HepG2 (cell line): ENCODE results near the gene TRIM15. TPM values are rescaled to one million over a fixed set of nuclear protein-coding genes. Genes with fewer than 3 reads are reported as not detected.
A peak's percentile ranks its signal among the peaks of the same experiment; 100 is the strongest.

Experiments
- AGO2 ChIP-seq: fragments of 200-400 bp; formaldehyde crosslinking; optimal IDR thresholded peaks from 2 replicates; pipeline ENCODE3; 2017; ENCODE audit warnings: mild to moderate bottlenecking, low read depth, low read length, moderate library complexity
- ETS1 ChIP-seq: sonication (generic); formaldehyde crosslinking; IDR thresholded peaks from 2 replicates; pipeline ENCODE4 v1.4.0; 2020; ENCODE audit warnings: missing genetic modification reagents
- IKZF5 ChIP-seq: IDR thresholded peaks from 2 replicates; pipeline ENCODE4 v1.6.1; 2018; ENCODE audit warnings: missing genetic modification reagents, mild to moderate bottlenecking, missing compliant biosample characterization
- MYC ChIP-seq: sonication (generic); formaldehyde crosslinking; IDR thresholded peaks from 2 replicates; pipeline ENCODE4 v1.9.0; 2021; ENCODE audit warnings: missing genetic modification reagents, borderline replicate concordance
- NCOA1 ChIP-seq: sonication (generic); formaldehyde crosslinking; IDR thresholded peaks from 2 replicates; pipeline ENCODE4 v1.9.0; 2021; ENCODE audit warnings: missing genetic modification reagents
- ZNF687 ChIP-seq: sonication (generic); formaldehyde crosslinking; IDR thresholded peaks from 2 replicates; pipeline ENCODE4 v1.5.1; 2020; ENCODE audit warnings: mild to moderate bottlenecking, missing genetic modification reagents, moderate library complexity
- ZNF891 ChIP-seq: sonication (generic); formaldehyde crosslinking; IDR thresholded peaks from 2 replicates; pipeline ENCODE4 v1.5.0; 2020; ENCODE audit warnings: mild to moderate bottlenecking, missing genetic modification reagents
- polyA plus RNA-seq, 8 experiments: library from polyadenylated mRNA; depleted of rRNA in 3 of 8; stranded (reverse) in 7 of 8; unstranded in 1 of 8; fragments of >200 nt; fragmentation: Illumina TruSeq in 4 of 8; extraction: Trizol in 4 of 8; gene quantifications; 2 replicates each; pipeline versions ENCODE4 v1.2.1 to v1.2.3, GENCODE V29; 2011 to 2016; ENCODE audit warnings: low read depth in 4 of 8, missing spikeins in 1 of 8, mixed read lengths in 1 of 8; ENCODE audit not compliant: insufficient read depth in 1 of 8
- total RNA-seq, 5 experiments: library from RNA; depleted of rRNA; stranded (reverse); fragments of >200 nt; fragmentation: Illumina TruSeq; extraction: Trizol; gene quantifications; 2 replicates each; pipeline ENCODE4 v1.2.3, GENCODE V29; 2016; ENCODE audit warnings: low read depth in 1 of 5
- TF ChIP-seq, protein P1 (sequence below): IDR thresholded peaks from 2 replicates; pipeline ENCODE4 v1.6.1; 2016; ENCODE audit warnings: low read depth
- TF ChIP-seq, protein P2 (sequence below): sonication (generic); formaldehyde crosslinking; IDR thresholded peaks from 2 replicates; pipeline ENCODE4 v1.4.0; 2020; ENCODE audit warnings: mild to moderate bottlenecking, missing genetic modification reagents, borderline replicate concordance
- TF ChIP-seq, protein P3 (sequence below): IDR thresholded peaks from 2 replicates; pipeline ENCODE4 v1.6.1; 2016; ENCODE audit warnings: missing genetic modification reagents, missing compliant biosample characterization
- TF ChIP-seq, protein P4 (sequence below): fragments of 450-650 bp; IDR thresholded peaks from 2 replicates; pipeline ENCODE4 v1.6.1; 2017; ENCODE audit warnings: mild to moderate bottlenecking

The TRIM15 gene
- total and polyA plus RNA-seq, 2 of the 13 experiments (the other 11 are each of a cell fraction or from before 2014, with no cell fraction given): 35.1 to 38.2 TPM

- peak; percentile 97 for TF ChIP-seq ZNF687 (CRISPR knock-in tag)
- TF ChIP-seq, protein P1, sequence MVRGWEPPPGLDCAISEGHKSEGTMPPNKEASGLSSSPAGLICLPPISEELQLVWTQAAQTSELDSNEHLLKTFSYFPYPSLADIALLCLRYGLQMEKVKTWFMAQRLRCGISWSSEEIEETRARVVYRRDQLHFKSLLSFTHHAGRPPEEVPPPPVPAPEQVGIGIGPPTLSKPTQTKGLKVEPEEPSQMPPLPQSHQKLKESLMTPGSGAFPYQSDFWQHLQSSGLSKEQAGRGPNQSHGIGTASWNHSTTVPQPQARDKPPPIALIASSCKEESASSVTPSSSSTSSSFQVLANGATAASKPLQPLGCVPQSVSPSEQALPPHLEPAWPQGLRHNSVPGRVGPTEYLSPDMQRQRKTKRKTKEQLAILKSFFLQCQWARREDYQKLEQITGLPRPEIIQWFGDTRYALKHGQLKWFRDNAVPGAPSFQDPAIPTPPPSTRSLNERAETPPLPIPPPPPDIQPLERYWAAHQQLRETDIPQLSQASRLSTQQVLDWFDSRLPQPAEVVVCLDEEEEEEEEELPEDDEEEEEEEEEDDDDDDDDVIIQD (CRISPR knock-in tag): no peak
- TF ChIP-seq ETS1 (CRISPR knock-in tag): no peak
- peak; percentile 91 for TF ChIP-seq MYC (CRISPR knock-in tag)
- TF ChIP-seq IKZF5: peak; percentile 79
- TF ChIP-seq ZNF891 (CRISPR knock-in tag): peak; percentile 87
- TF ChIP-seq, protein P2, sequence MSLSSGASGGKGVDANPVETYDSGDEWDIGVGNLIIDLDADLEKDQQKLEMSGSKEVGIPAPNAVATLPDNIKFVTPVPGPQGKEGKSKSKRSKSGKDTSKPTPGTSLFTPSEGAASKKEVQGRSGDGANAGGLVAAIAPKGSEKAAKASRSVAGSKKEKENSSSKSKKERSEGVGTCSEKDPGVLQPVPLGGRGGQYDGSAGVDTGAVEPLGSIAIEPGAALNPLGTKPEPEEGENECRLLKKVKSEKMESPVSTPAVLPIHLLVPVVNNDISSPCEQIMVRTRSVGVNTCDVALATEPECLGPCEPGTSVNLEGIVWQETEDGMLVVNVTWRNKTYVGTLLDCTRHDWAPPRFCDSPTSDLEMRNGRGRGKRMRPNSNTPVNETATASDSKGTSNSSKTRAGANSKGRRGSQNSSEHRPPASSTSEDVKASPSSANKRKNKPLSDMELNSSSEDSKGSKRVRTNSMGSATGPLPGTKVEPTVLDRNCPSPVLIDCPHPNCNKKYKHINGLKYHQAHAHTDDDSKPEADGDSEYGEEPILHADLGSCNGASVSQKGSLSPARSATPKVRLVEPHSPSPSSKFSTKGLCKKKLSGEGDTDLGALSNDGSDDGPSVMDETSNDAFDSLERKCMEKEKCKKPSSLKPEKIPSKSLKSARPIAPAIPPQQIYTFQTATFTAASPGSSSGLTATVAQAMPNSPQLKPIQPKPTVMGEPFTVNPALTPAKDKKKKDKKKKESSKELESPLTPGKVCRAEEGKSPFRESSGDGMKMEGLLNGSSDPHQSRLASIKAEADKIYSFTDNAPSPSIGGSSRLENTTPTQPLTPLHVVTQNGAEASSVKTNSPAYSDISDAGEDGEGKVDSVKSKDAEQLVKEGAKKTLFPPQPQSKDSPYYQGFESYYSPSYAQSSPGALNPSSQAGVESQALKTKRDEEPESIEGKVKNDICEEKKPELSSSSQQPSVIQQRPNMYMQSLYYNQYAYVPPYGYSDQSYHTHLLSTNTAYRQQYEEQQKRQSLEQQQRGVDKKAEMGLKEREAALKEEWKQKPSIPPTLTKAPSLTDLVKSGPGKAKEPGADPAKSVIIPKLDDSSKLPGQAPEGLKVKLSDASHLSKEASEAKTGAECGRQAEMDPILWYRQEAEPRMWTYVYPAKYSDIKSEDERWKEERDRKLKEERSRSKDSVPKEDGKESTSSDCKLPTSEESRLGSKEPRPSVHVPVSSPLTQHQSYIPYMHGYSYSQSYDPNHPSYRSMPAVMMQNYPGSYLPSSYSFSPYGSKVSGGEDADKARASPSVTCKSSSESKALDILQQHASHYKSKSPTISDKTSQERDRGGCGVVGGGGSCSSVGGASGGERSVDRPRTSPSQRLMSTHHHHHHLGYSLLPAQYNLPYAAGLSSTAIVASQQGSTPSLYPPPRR: peak; percentile 49; the same call in 1 of the 2 replicates
- TF ChIP-seq NCOA1 (CRISPR knock-in tag): peak; percentile 61; the same call in 1 of the 2 replicates
- TF ChIP-seq, protein P3, sequence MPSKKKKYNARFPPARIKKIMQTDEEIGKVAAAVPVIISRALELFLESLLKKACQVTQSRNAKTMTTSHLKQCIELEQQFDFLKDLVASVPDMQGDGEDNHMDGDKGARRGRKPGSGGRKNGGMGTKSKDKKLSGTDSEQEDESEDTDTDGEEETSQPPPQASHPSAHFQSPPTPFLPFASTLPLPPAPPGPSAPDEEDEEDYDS (CRISPR knock-in tag): peak; percentile 75
- TF ChIP-seq AGO2: peak; percentile 74
- TF ChIP-seq, protein P4, sequence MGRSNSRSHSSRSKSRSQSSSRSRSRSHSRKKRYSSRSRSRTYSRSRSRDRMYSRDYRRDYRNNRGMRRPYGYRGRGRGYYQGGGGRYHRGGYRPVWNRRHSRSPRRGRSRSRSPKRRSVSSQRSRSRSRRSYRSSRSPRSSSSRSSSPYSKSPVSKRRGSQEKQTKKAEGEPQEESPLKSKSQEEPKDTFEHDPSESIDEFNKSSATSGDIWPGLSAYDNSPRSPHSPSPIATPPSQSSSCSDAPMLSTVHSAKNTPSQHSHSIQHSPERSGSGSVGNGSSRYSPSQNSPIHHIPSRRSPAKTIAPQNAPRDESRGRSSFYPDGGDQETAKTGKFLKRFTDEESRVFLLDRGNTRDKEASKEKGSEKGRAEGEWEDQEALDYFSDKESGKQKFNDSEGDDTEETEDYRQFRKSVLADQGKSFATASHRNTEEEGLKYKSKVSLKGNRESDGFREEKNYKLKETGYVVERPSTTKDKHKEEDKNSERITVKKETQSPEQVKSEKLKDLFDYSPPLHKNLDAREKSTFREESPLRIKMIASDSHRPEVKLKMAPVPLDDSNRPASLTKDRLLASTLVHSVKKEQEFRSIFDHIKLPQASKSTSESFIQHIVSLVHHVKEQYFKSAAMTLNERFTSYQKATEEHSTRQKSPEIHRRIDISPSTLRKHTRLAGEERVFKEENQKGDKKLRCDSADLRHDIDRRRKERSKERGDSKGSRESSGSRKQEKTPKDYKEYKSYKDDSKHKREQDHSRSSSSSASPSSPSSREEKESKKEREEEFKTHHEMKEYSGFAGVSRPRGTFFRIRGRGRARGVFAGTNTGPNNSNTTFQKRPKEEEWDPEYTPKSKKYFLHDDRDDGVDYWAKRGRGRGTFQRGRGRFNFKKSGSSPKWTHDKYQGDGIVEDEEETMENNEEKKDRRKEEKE: no peak
Observed at GRCh38 chr6:30213957-30214656, 50.8 kb downstream of the TRIM15 start (continued).
